ENCODE results near the gene TUT1. TPM values are rescaled to one million over a fixed set of nuclear protein-coding genes. Genes with fewer than 3 reads are reported as not detected.
"Not testable (repeated sequence)": the region's sequence is repeated elsewhere in the genome, so short reads cannot be mapped to it uniquely, and the experiment has no call there.

TUT1 gene
- total RNA-seq, 1 experiment from 2014 or later: 19.9 TPM

- ATAC-seq (no peak; the same call in 1 of the 2 replicates), DNase-seq (ENCODE audit: low read depth, low spot score) (no peak)
- TF ChIP-seq CTCF (IDR thresholded peaks at IDR 0.05) (no peak), POLR2AphosphoS5 (IDR thresholded peaks at IDR 0.05; ENCODE audit: low read depth, low read length) (peak; percentile 55; the same call in 1 of the 2 replicates)
- POLR2A ChIA-PET: interaction anchor here (0.6 to 1.7 kb wide), 7 partner anchors 9 to 151 kb away, joined by 3 to 20 read pairs (median 7); partner anchors contain the start of genes AHNAK, C11orf98, CSKMT and EEF1G
- H3K27ac ChIP-seq (ENCODE audit: low read length): peak overlapping the region; percentile 91
- peaks cover 14% of the 10 kb centered on the region for H3K36me3 ChIP-seq (ENCODE audit: control insufficient read depth, insufficient read depth, low read length)
- peak overlapping the region; percentile 74 to 86 for H3K4me3 ChIP-seq (ENCODE audit: low read depth in 2 of 2, low read length in 2 of 2)
- TSS peak; percentile 99 for BruUV-seq (replicated peaks)
- no peaks in the 10 kb centered on the region for H3K9me3 ChIP-seq (ENCODE audit: control insufficient read depth, insufficient read depth, low read depth, low read length)
- peaks cover 24% of the 10 kb centered on the region for H3K4me1 ChIP-seq (ENCODE audit: control insufficient read depth, insufficient read depth, low read length)
- CTCF ChIA-PET: interaction anchor here (0.6 kb wide), 1 partner anchor 185 kb away, joined by 3 read pairs; no protein-coding TSS in a partner anchor
- intact Hi-C loops (cut with micrococcal nuclease; ENCODE audit: unreplicated experiment) (no loop called here), in situ Hi-C loops (cut with HindIII; ENCODE audit: low pct_unique_long_range_greater_than_20kb, low sequenced_read_pairs) (no loop called here)
- H3K27me3 ChIP-seq (ENCODE audit: control insufficient read depth, insufficient read depth, low read length): no peaks in the 10 kb centered on the region
Observed at GRCh38 chr11:62592146-62592815, 958 bp upstream of the TUT1 start.

- H3K4me3 ChIP-seq (ENCODE audit: low read depth in 2 of 2, low read length in 2 of 2): no peak overlapping the region
- intact Hi-C loops (cut with micrococcal nuclease; ENCODE audit: unreplicated experiment): no loop called here
- no peaks in the 10 kb centered on the region for H3K9me3 ChIP-seq (ENCODE audit: control insufficient read depth, insufficient read depth, low read depth, low read length)
- in situ Hi-C loops (cut with HindIII; ENCODE audit: low pct_unique_long_range_greater_than_20kb, low sequenced_read_pairs): no loop called here
- DNase-seq (ENCODE audit: low read depth, low spot score): no peak
- TF ChIP-seq CTCF (IDR thresholded peaks at IDR 0.05): peak; percentile 75
- no peak for TF ChIP-seq REST (IDR thresholded peaks at IDR 0.05; ENCODE audit: insufficient read depth in 1 of 2, low read depth in 2 of 2, low read length in 1 of 2)
- H3K36me3 ChIP-seq (ENCODE audit: control insufficient read depth, insufficient read depth, low read length): peaks cover 4% of the 10 kb centered on the region; the same call in 1 of the 2 replicates
- ChIA-PET POLR2A (interaction anchor here (0.6 kb wide), 1 partner anchor 12 kb away, joined by 8 read pairs; no protein-coding TSS in a partner anchor), CTCF (no interaction called here)
- BruUV-seq (replicated peaks): no TSS peak
- peaks cover 24% of the 10 kb centered on the region for H3K4me1 ChIP-seq (ENCODE audit: control insufficient read depth, insufficient read depth, low read length)
- H3K27ac ChIP-seq (ENCODE audit: low read length): no peak overlapping the region
- no peak for ATAC-seq
- H3K27me3 ChIP-seq (ENCODE audit: control insufficient read depth, insufficient read depth, low read length): no peaks in the 10 kb centered on the region
Observed at GRCh38 chr11:62588966-62589637, 2.2 kb downstream of the TUT1 start.

GRCh38 chr11:62585356-62585755 is 6.0 kb downstream of the TUT1 start:
- ATAC-seq; DNase-seq (ENCODE audit: low read depth, low spot score); H3K27ac ChIP-seq (ENCODE audit: low read length); H3K27me3 ChIP-seq (ENCODE audit: control insufficient read depth, insufficient read depth, low read length); BruUV-seq (replicated peaks); intact Hi-C loops (cut with micrococcal nuclease; ENCODE audit: unreplicated experiment); H3K9me3 ChIP-seq (ENCODE audit: control insufficient read depth, insufficient read depth, low read depth, low read length); H3K4me3 ChIP-seq (ENCODE audit: low read depth in 2 of 2, low read length in 2 of 2); CTCF ChIA-PET; POLR2A ChIA-PET; H3K36me3 ChIP-seq (ENCODE audit: control insufficient read depth, insufficient read depth, low read length); in situ Hi-C loops (cut with HindIII; ENCODE audit: low pct_unique_long_range_greater_than_20kb, low sequenced_read_pairs); H3K4me1 ChIP-seq (ENCODE audit: control insufficient read depth, insufficient read depth, low read length): not testable (repeated sequence)

- H3K4me3 ChIP-seq (ENCODE audit: low read depth in 2 of 2, low read length in 2 of 2); DNase-seq (ENCODE audit: low read depth, low spot score); CTCF ChIA-PET; H3K27ac ChIP-seq (ENCODE audit: low read length); intact Hi-C loops (cut with micrococcal nuclease; ENCODE audit: unreplicated experiment); H3K4me1 ChIP-seq (ENCODE audit: control insufficient read depth, insufficient read depth, low read length); BruUV-seq (replicated peaks); H3K27me3 ChIP-seq (ENCODE audit: control insufficient read depth, insufficient read depth, low read length); H3K9me3 ChIP-seq (ENCODE audit: control insufficient read depth, insufficient read depth, low read depth, low read length); H3K36me3 ChIP-seq (ENCODE audit: control insufficient read depth, insufficient read depth, low read length); in situ Hi-C loops (cut with HindIII; ENCODE audit: low pct_unique_long_range_greater_than_20kb, low sequenced_read_pairs); ATAC-seq: not testable (repeated sequence)
- POLR2A ChIA-PET: interaction anchor here (0.7 kb wide), 1 partner anchor 180 kb away, joined by 3 read pairs; the partner anchor contains the start of gene POLR2G
Observed at GRCh38 chr11:62581735-62582134, 9.6 kb downstream of the TUT1 start.

Data from Panc1 (cell line).